Measurements from ENCODE around the gene SYNE1. TPM values are rescaled to one million over a fixed set of nuclear protein-coding genes. Genes with fewer than 3 reads are reported as not detected.

SYNE1 gene
- total RNA-seq, 1 donor from 2014 or later, result 6.0 TPM

- Histone ChIP-seq H4K20me1 (ENCODE audit: low read depth) (no peaks in the 10 kb centered on the region), H3K36me3 (no peaks in the 10 kb centered on the region), H3K4me1 (peaks cover 6% of the 10 kb centered on the region), H2AFZ (replicated peaks) (peak overlapping the region; percentile 8), H3F3A (ENCODE audit: low read depth) (no peaks in the 10 kb centered on the region), H3K9me3 (ENCODE audit: low read depth) (no peaks in the 10 kb centered on the region), H3K27me3 (no peaks in the 10 kb centered on the region), H3K4me2 (no peak overlapping the region), H3K4me3 (no peak overlapping the region), H3K79me2 (ENCODE audit: low read depth) (no peaks in the 10 kb centered on the region), H3K27ac (no peak overlapping the region), H3K9ac (no peak overlapping the region)
- Mint-ChIP-seq H3K4me3 (no peak overlapping the region), H3K27ac (no peak overlapping the region), H3K36me3 (peaks cover 18% of the 10 kb centered on the region), H3K9me3 (no peaks in the 10 kb centered on the region), H3K27me3 (ENCODE audit: insufficient read depth, low read depth) (peaks cover 2% of the 10 kb centered on the region), H3K4me1 (no peaks in the 10 kb centered on the region)
- TF ChIP-seq CTCF (IDR thresholded peaks at IDR 0.05) (peak; percentile 59), EZH2 (IDR thresholded peaks at IDR 0.05) (no peak)
- peak; percentile 53 for DNase-seq (ENCODE audit: low spot score)
Observed at GRCh38 chr6:152356662-152357061, 280.5 kb downstream of the SYNE1 start.

- H3K27ac ChIP-seq, result no peak overlapping the region
- no peak overlapping the region for H3K4me3 ChIP-seq
- peaks cover 6% of the 10 kb centered on the region for H3K4me1 ChIP-seq
- Mint-ChIP-seq H3K27ac (no peak overlapping the region), H3K9me3 (no peaks in the 10 kb centered on the region), H3K4me1 (no peaks in the 10 kb centered on the region), H3K27me3 (ENCODE audit: insufficient read depth, low read depth) (peaks cover 2% of the 10 kb centered on the region), H3K4me3 (no peak overlapping the region), H3K36me3 (peaks cover 18% of the 10 kb centered on the region)
- no peaks in the 10 kb centered on the region for H3K27me3 ChIP-seq
- H4K20me1 ChIP-seq (ENCODE audit: low read depth), result no peaks in the 10 kb centered on the region
- H3K9me3 ChIP-seq (ENCODE audit: low read depth), result no peaks in the 10 kb centered on the region
- DNase-seq (ENCODE audit: low spot score), result no peak
- no peaks in the 10 kb centered on the region for H3F3A ChIP-seq (ENCODE audit: low read depth)
- no peaks in the 10 kb centered on the region for H3K79me2 ChIP-seq (ENCODE audit: low read depth)
- H3K9ac ChIP-seq, result no peak overlapping the region
- H3K36me3 ChIP-seq, result no peaks in the 10 kb centered on the region
- no peak overlapping the region for H3K4me2 ChIP-seq
- no peak for TF ChIP-seq EZH2phosphoT487 (IDR thresholded peaks at IDR 0.05)
- no peak for TF ChIP-seq CTCF (IDR thresholded peaks at IDR 0.05)
- TF ChIP-seq EZH2 (IDR thresholded peaks at IDR 0.05), result no peak
- H2AFZ ChIP-seq (replicated peaks), result no peak overlapping the region
Observed at GRCh38 chr6:152356016-152356415, 281.1 kb downstream of the SYNE1 start.

GRCh38 chr6:152355166-152355565 is 282.0 kb downstream of the SYNE1 start:
- H3K79me2 ChIP-seq (ENCODE audit: low read depth), result no peaks in the 10 kb centered on the region
- peaks cover 6% of the 10 kb centered on the region for H3K4me1 ChIP-seq
- no peaks in the 10 kb centered on the region for H3K27me3 ChIP-seq
- no peak overlapping the region for H3K27ac ChIP-seq
- no peak overlapping the region for H3K4me3 ChIP-seq
- no peaks in the 10 kb centered on the region for H4K20me1 ChIP-seq (ENCODE audit: low read depth)
- H3K4me2 ChIP-seq, result no peak overlapping the region
- no peaks in the 10 kb centered on the region for H3K9me3 ChIP-seq (ENCODE audit: low read depth)
- peak; percentile 23 for DNase-seq (ENCODE audit: low spot score)
- H3K9ac ChIP-seq, result no peak overlapping the region
- H3F3A ChIP-seq (ENCODE audit: low read depth), result no peaks in the 10 kb centered on the region
- TF ChIP-seq CTCF (IDR thresholded peaks at IDR 0.05) (no peak), EZH2phosphoT487 (IDR thresholded peaks at IDR 0.05) (no peak), EZH2 (IDR thresholded peaks at IDR 0.05) (no peak)
- H3K36me3 ChIP-seq, result no peaks in the 10 kb centered on the region
- no peak overlapping the region for H2AFZ ChIP-seq (replicated peaks)
- no peaks in the 10 kb centered on the region for H3K9me3 Mint-ChIP-seq
- peaks cover 21% of the 10 kb centered on the region for H3K36me3 Mint-ChIP-seq
- H3K27ac Mint-ChIP-seq, result no peak overlapping the region
- no peak overlapping the region for H3K4me3 Mint-ChIP-seq
- no peaks in the 10 kb centered on the region for H3K4me1 Mint-ChIP-seq
- peaks cover 2% of the 10 kb centered on the region for H3K27me3 Mint-ChIP-seq (ENCODE audit: insufficient read depth, low read depth)

Measured in neural progenitor cell (in vitro differentiated cells).